Measurements from ENCODE around the gene MAF. TPM values are rescaled to one million over a fixed set of nuclear protein-coding genes. Genes with fewer than 3 reads are reported as not detected.

MAF gene
- total RNA-seq, 1 experiment from 2014 or later = 0.06 TPM

GRCh38 chr16:79645701-79646100 lies 45.2 kb upstream of the MAF start:
- ChIA-PET CTCF (no interaction called here), POLR2A (ENCODE audit: low non-redundant PET) (no interaction called here)
- intact Hi-C loops (cut with micrococcal nuclease; ENCODE audit: unreplicated experiment) = no loop called here
- BruUV-seq (replicated peaks) = no TSS peak
- Histone ChIP-seq H3K36me3 (ENCODE audit: insufficient read depth, low read length, poor library complexity, severe bottlenecking) (no peaks in the 10 kb centered on the region), H3K4me1 (ENCODE audit: insufficient read depth, low read length, poor library complexity, severe bottlenecking) (no peaks in the 10 kb centered on the region), H3K9me3 (ENCODE audit: low read depth, low read length, poor library complexity, severe bottlenecking) (peaks cover 4% of the 10 kb centered on the region), H3K4me3 (ENCODE audit: low read depth, low read length, poor library complexity, severe bottlenecking) (no peak overlapping the region), H3K27ac (ENCODE audit: low read depth, low read length, poor library complexity, severe bottlenecking) (no peak overlapping the region), H3K27me3 (replicated peaks; ENCODE audit: insufficient read depth, low read depth, low read length, poor library complexity) (no peaks in the 10 kb centered on the region)
- DNase-seq (ENCODE audit: low spot score) = no peak
- TF ChIP-seq EZH2 (IDR thresholded peaks at IDR 0.05; ENCODE audit: borderline replicate concordance, low read depth, low read length, poor library complexity, severe bottlenecking) = no peak
- TF ChIP-seq, protein P1, sequence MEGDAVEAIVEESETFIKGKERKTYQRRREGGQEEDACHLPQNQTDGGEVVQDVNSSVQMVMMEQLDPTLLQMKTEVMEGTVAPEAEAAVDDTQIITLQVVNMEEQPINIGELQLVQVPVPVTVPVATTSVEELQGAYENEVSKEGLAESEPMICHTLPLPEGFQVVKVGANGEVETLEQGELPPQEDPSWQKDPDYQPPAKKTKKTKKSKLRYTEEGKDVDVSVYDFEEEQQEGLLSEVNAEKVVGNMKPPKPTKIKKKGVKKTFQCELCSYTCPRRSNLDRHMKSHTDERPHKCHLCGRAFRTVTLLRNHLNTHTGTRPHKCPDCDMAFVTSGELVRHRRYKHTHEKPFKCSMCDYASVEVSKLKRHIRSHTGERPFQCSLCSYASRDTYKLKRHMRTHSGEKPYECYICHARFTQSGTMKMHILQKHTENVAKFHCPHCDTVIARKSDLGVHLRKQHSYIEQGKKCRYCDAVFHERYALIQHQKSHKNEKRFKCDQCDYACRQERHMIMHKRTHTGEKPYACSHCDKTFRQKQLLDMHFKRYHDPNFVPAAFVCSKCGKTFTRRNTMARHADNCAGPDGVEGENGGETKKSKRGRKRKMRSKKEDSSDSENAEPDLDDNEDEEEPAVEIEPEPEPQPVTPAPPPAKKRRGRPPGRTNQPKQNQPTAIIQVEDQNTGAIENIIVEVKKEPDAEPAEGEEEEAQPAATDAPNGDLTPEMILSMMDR (conservative IDR thresholded peaks at IDR 0.05; ENCODE audit: low read depth, low read length) = no peak

- H3K9me3 ChIP-seq (ENCODE audit: low read depth, low read length, poor library complexity, severe bottlenecking) = peaks cover 4% of the 10 kb centered on the region
- H3K4me1 ChIP-seq (ENCODE audit: insufficient read depth, low read length, poor library complexity, severe bottlenecking) = no peaks in the 10 kb centered on the region
- H3K4me3 ChIP-seq (ENCODE audit: low read depth, low read length, poor library complexity, severe bottlenecking) = no peak overlapping the region
- ChIA-PET POLR2A (ENCODE audit: low non-redundant PET) (no interaction called here), CTCF (no interaction called here)
- DNase-seq (ENCODE audit: low spot score) = no peak
- intact Hi-C loops (cut with micrococcal nuclease; ENCODE audit: unreplicated experiment) = no loop called here
- H3K27me3 ChIP-seq (replicated peaks; ENCODE audit: insufficient read depth, low read depth, low read length, poor library complexity) = no peaks in the 10 kb centered on the region
- H3K27ac ChIP-seq (ENCODE audit: low read depth, low read length, poor library complexity, severe bottlenecking) = no peak overlapping the region
- no peaks in the 10 kb centered on the region for H3K36me3 ChIP-seq (ENCODE audit: insufficient read depth, low read length, poor library complexity, severe bottlenecking)
- BruUV-seq (replicated peaks) = no TSS peak
- TF ChIP-seq EZH2 (IDR thresholded peaks at IDR 0.05; ENCODE audit: borderline replicate concordance, low read depth, low read length, poor library complexity, severe bottlenecking) = no peak
- TF ChIP-seq, protein P1 (conservative IDR thresholded peaks at IDR 0.05; ENCODE audit: low read depth, low read length) = no peak
Observed at GRCh38 chr16:79644971-79645667, 44.6 kb upstream of the MAF start.

- no TSS peak for BruUV-seq (replicated peaks)
- TF ChIP-seq EZH2 (IDR thresholded peaks at IDR 0.05; ENCODE audit: borderline replicate concordance, low read depth, low read length, poor library complexity, severe bottlenecking) = no peak
- TF ChIP-seq, protein P1 (conservative IDR thresholded peaks at IDR 0.05; ENCODE audit: low read depth, low read length) = no peak
- no peak for DNase-seq (ENCODE audit: low spot score)
- intact Hi-C loops (cut with micrococcal nuclease; ENCODE audit: unreplicated experiment) = no loop called here
- H3K4me1 ChIP-seq (ENCODE audit: insufficient read depth, low read length, poor library complexity, severe bottlenecking) = no peaks in the 10 kb centered on the region
- CTCF ChIA-PET = no interaction called here
- H3K27me3 ChIP-seq (replicated peaks; ENCODE audit: insufficient read depth, low read depth, low read length, poor library complexity) = no peaks in the 10 kb centered on the region
- POLR2A ChIA-PET (ENCODE audit: low non-redundant PET) = no interaction called here
- no peak overlapping the region for H3K4me3 ChIP-seq (ENCODE audit: low read depth, low read length, poor library complexity, severe bottlenecking)
- H3K27ac ChIP-seq (ENCODE audit: low read depth, low read length, poor library complexity, severe bottlenecking) = no peak overlapping the region
- no peaks in the 10 kb centered on the region for H3K36me3 ChIP-seq (ENCODE audit: insufficient read depth, low read length, poor library complexity, severe bottlenecking)
- peaks cover 4% of the 10 kb centered on the region for H3K9me3 ChIP-seq (ENCODE audit: low read depth, low read length, poor library complexity, severe bottlenecking)
Observed at GRCh38 chr16:79642652-79643051, 42.1 kb upstream of the MAF start.

Measured in A673 (cell line).